ENCODE results near the gene ST8SIA6.

Gene ST8SIA6

DNA sequence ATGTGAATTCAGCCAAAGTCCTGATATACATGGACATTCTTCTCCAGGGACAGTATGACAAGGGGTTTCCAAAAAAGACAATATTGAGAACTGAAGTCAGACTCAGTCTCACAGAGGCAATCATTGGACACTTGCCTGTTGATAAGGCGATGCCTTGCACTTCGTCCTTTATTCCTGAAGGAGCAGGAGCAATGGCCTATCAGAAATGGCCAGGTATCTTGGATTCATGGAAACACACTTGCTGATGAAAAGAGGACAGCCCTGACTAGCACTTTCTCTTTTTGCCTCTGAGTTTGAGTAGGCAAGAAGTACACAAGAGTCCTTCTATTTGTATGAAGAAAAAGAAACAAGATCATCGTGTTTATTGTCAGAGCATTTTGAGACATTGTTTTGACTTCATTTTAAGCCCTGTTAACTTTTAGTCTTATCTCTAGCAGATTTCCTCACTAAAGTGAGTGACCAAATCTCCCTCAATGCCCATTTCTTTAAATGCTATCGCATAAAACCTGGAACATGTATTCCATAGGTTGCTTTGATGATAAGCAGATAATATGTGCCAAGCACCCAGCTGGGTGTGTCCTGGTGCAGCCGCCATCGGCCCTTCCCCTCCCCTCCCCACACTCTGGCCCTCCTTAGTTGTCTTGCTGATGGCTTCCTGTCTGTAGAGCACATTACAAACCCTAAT, 26.6 kb downstream of the ST8SIA6 start:
- Histone ChIP-seq H3F3A (ENCODE audit: insufficient read depth, low read length) (no peaks in the 10 kb centered on the region), H4K20me1 (ENCODE audit: insufficient read depth, low read length) (no peaks in the 10 kb centered on the region), H3K79me2 (ENCODE audit: low read length) (no peaks in the 10 kb centered on the region), H3K9me3 (replicated peaks; ENCODE audit: insufficient read depth, low read length) (no peaks in the 10 kb centered on the region), H2AFZ (ENCODE audit: low read length) (no peak overlapping the region), H3K4me2 (ENCODE audit: low read depth, low read length) (no peak overlapping the region), H3K27me3 (replicated peaks; ENCODE audit: insufficient read depth, low read length) (no peaks in the 10 kb centered on the region), H3K4me1 (ENCODE audit: low read length) (no peaks in the 10 kb centered on the region), H3K9ac (ENCODE audit: low read length) (no peak overlapping the region), H3K27ac (ENCODE audit: low read length) (no peak overlapping the region), H3K9me2 (replicated peaks; ENCODE audit: insufficient read depth, low read length) (no peaks in the 10 kb centered on the region), H3K4me3 (ENCODE audit: low read length) (no peak overlapping the region), H3K36me3 (replicated peaks; ENCODE audit: insufficient read depth, low read length) (no peaks in the 10 kb centered on the region)
- no peak for DNase-seq
- TF ChIP-seq, protein P1, sequence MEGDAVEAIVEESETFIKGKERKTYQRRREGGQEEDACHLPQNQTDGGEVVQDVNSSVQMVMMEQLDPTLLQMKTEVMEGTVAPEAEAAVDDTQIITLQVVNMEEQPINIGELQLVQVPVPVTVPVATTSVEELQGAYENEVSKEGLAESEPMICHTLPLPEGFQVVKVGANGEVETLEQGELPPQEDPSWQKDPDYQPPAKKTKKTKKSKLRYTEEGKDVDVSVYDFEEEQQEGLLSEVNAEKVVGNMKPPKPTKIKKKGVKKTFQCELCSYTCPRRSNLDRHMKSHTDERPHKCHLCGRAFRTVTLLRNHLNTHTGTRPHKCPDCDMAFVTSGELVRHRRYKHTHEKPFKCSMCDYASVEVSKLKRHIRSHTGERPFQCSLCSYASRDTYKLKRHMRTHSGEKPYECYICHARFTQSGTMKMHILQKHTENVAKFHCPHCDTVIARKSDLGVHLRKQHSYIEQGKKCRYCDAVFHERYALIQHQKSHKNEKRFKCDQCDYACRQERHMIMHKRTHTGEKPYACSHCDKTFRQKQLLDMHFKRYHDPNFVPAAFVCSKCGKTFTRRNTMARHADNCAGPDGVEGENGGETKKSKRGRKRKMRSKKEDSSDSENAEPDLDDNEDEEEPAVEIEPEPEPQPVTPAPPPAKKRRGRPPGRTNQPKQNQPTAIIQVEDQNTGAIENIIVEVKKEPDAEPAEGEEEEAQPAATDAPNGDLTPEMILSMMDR (IDR thresholded peaks at IDR 0.05; ENCODE audit: low read length), result no peak
- TF ChIP-seq EZH2 (optimal IDR thresholded peaks at IDR 0.05; ENCODE audit: low read depth, low read length), result no peak
- TF ChIP-seq EZH2phosphoT487 (IDR thresholded peaks at IDR 0.05; ENCODE audit: low read length), result no peak

GRCh38 chr10:17427201-17427600, 27.2 kb downstream of the ST8SIA6 start:
- DNase-seq, result no peak
- Histone ChIP-seq H3K9me2 (replicated peaks; ENCODE audit: insufficient read depth, low read length) (no peaks in the 10 kb centered on the region), H3K9ac (ENCODE audit: low read length) (no peak overlapping the region), H3K4me1 (ENCODE audit: low read length) (no peaks in the 10 kb centered on the region), H3K27me3 (replicated peaks; ENCODE audit: insufficient read depth, low read length) (no peaks in the 10 kb centered on the region), H3K79me2 (ENCODE audit: low read length) (no peaks in the 10 kb centered on the region), H3K36me3 (replicated peaks; ENCODE audit: insufficient read depth, low read length) (no peaks in the 10 kb centered on the region), H3K4me3 (ENCODE audit: low read length) (no peak overlapping the region), H3K27ac (ENCODE audit: low read length) (no peak overlapping the region), H3K4me2 (ENCODE audit: low read depth, low read length) (no peak overlapping the region), H3K9me3 (replicated peaks; ENCODE audit: insufficient read depth, low read length) (no peaks in the 10 kb centered on the region), H3F3A (ENCODE audit: insufficient read depth, low read length) (no peaks in the 10 kb centered on the region), H4K20me1 (ENCODE audit: insufficient read depth, low read length) (no peaks in the 10 kb centered on the region), H2AFZ (ENCODE audit: low read length) (no peak overlapping the region)
- TF ChIP-seq EZH2 (optimal IDR thresholded peaks at IDR 0.05; ENCODE audit: low read depth, low read length), result no peak
- TF ChIP-seq, protein P1 (IDR thresholded peaks at IDR 0.05; ENCODE audit: low read length), result no peak
- no peak for TF ChIP-seq EZH2phosphoT487 (IDR thresholded peaks at IDR 0.05; ENCODE audit: low read length)

GRCh38 chr10:17426263-17426750, 28.1 kb downstream of the ST8SIA6 start:
- TF ChIP-seq EZH2 (optimal IDR thresholded peaks at IDR 0.05; ENCODE audit: low read depth, low read length) (no peak), EZH2phosphoT487 (IDR thresholded peaks at IDR 0.05; ENCODE audit: low read length) (no peak)
- TF ChIP-seq, protein P1 (IDR thresholded peaks at IDR 0.05; ENCODE audit: low read length), result no peak
- DNase-seq, result no peak
- no peak overlapping the region for H2AFZ ChIP-seq (ENCODE audit: low read length)
- H3K9me3 ChIP-seq (replicated peaks; ENCODE audit: insufficient read depth, low read length), result no peaks in the 10 kb centered on the region
- no peaks in the 10 kb centered on the region for H3F3A ChIP-seq (ENCODE audit: insufficient read depth, low read length)
- no peaks in the 10 kb centered on the region for H3K4me1 ChIP-seq (ENCODE audit: low read length)
- H3K4me2 ChIP-seq (ENCODE audit: low read depth, low read length), result no peak overlapping the region
- H3K27me3 ChIP-seq (replicated peaks; ENCODE audit: insufficient read depth, low read length), result no peaks in the 10 kb centered on the region
- no peaks in the 10 kb centered on the region for H4K20me1 ChIP-seq (ENCODE audit: insufficient read depth, low read length)
- H3K9ac ChIP-seq (ENCODE audit: low read length), result no peak overlapping the region
- H3K9me2 ChIP-seq (replicated peaks; ENCODE audit: insufficient read depth, low read length), result no peaks in the 10 kb centered on the region
- no peaks in the 10 kb centered on the region for H3K79me2 ChIP-seq (ENCODE audit: low read length)
- no peak overlapping the region for H3K27ac ChIP-seq (ENCODE audit: low read length)
- H3K36me3 ChIP-seq (replicated peaks; ENCODE audit: insufficient read depth, low read length), result no peaks in the 10 kb centered on the region
- no peak overlapping the region for H3K4me3 ChIP-seq (ENCODE audit: low read length)

Measured in MM.1S (cell line).